Thyroid gland (tissue), 4 donors: ENCODE measurements around the gene RTTN.

Experiments used
- CTCF ChIP-seq, 6 experiments: fragments of 200-600 bp in 3 of 6; fragments of 450-650 bp in 3 of 6; sonication (generic) in 3 of 6; IDR thresholded peaks; one replicate each; pipeline ENCODE4 v1.5.1; 2016 to 2019; ENCODE audit warnings: antibody characterized with exemption in 6 of 6, mild to moderate bottlenecking in 2 of 6, inconsistent platforms in 1 of 6, moderate library complexity in 1 of 6
- POLR2A ChIP-seq, 2 donors: fragments of 450-650 bp; IDR thresholded peaks; one replicate each; pipeline ENCODE4 v1.6.1; 2017; ENCODE audit warnings: antibody characterized with exemption in 2 of 2, mild to moderate bottlenecking in 2 of 2, moderate library complexity in 1 of 2

GRCh38 chr18:70044632-70045031, 160.9 kb downstream of the RTTN start:
- TF ChIP-seq CTCF (IDR thresholded peaks at IDR 0.05) (no peak), POLR2A (IDR thresholded peaks at IDR 0.05) (no peak)
